HEK293 (cell line): ENCODE results near the gene TAS2R1.

Experiments
- CTCF ChIA-PET: fragments of 350-600 bp; formaldehyde crosslinking; extraction: SDS; loops from one replicate; lab custom pipeline; 2021; ENCODE audit warnings: antibody characterized with exemption; lab: Yijun Ruan, JAX
- POLR2A ChIA-PET: fragments of 300-600 bp; formaldehyde crosslinking; extraction: SDS; loops from one replicate; lab custom pipeline; 2020; ENCODE audit warnings: antibody characterized with exemption, inconsistent platforms; lab: Yijun Ruan, JAX
- H3K27ac ChIP-seq: fragments of 200-500 bp; sonication (Bioruptor generic); 2 replicates; pipeline ENCODE4 v1.5.1; 2014; ENCODE audit warnings: low read depth, low read length, control low read depth, inconsistent platforms; ENCODE audit errors: extremely low read depth
- H3K36me3 ChIP-seq, 2 experiments: fragments of 200-500 bp in 1 of 2; sonication (Bioruptor generic) in 1 of 2; 1 replicate in 1 of 2; 2 replicates in 1 of 2; pipeline ENCODE4 v1.5.1; 2014 to 2017; ENCODE audit warnings: inconsistent platforms in 2 of 2, low read length in 2 of 2; ENCODE audit not compliant: control insufficient read depth in 2 of 2, insufficient read depth in 1 of 2
- H3K4me1 ChIP-seq: fragments of 200-500 bp; sonication (Bioruptor generic); 2 replicates; pipeline ENCODE4 v1.5.1; 2014; ENCODE audit warnings: mild to moderate bottlenecking, low read length, inconsistent platforms; ENCODE audit not compliant: control insufficient read depth, insufficient read depth
- H3K4me3 ChIP-seq: 2 replicates; pipeline ENCODE4 v1.5.1; 2011; ENCODE audit warnings: low read depth, mild to moderate bottlenecking, control low read depth, low read length, moderate library complexity
- H3K9me3 ChIP-seq: fragments of 200-500 bp; sonication (Bioruptor generic); 2 replicates; pipeline ENCODE4 v1.5.1; 2014; ENCODE audit warnings: low read depth, low read length, inconsistent platforms; ENCODE audit not compliant: control insufficient read depth, insufficient read depth
- ELK4 ChIP-seq: IDR thresholded peaks from 2 replicates; pipeline ENCODE4 v1.6.1; 2011; ENCODE audit warnings: mild to moderate bottlenecking, low read depth, low read length, borderline replicate concordance
- GLIS1 ChIP-seq: fragments of 450-650 bp; formaldehyde crosslinking; IDR thresholded peaks from 2 replicates; pipeline ENCODE4 v1.5.1; 2016; ENCODE audit warnings: missing biosample characterization, missing genetic modification characterization
- SP2 ChIP-seq: fragments of 450-650 bp; formaldehyde crosslinking; IDR thresholded peaks from 2 replicates; pipeline ENCODE4 v1.5.1; 2016; ENCODE audit warnings: missing biosample characterization, missing genetic modification characterization
- ZBTB11 ChIP-seq: fragments of 450-650 bp; formaldehyde crosslinking; conservative IDR thresholded peaks from 2 replicates; pipeline ENCODE4 v1.5.1; 2016; ENCODE audit warnings: low read depth, missing biosample characterization, missing genetic modification characterization
- ZFP69B ChIP-seq: fragments of 450-650 bp; formaldehyde crosslinking; IDR thresholded peaks from 2 replicates; pipeline ENCODE4 v1.5.1; 2016; ENCODE audit warnings: missing biosample characterization, missing genetic modification characterization
- ZNF148 ChIP-seq: fragments of 450-650 bp; formaldehyde crosslinking; IDR thresholded peaks from 2 replicates; pipeline ENCODE4 v1.5.0; 2017; ENCODE audit warnings: missing biosample characterization, missing genetic modification characterization, borderline replicate concordance
- ZNF174 ChIP-seq: fragments of 450-650 bp; formaldehyde crosslinking; IDR thresholded peaks from 2 replicates; pipeline ENCODE4 v1.5.0; 2017; ENCODE audit warnings: missing biosample characterization, mild to moderate bottlenecking, missing genetic modification characterization
- ZNF24 ChIP-seq: fragments of 450-650 bp; formaldehyde crosslinking; IDR thresholded peaks from 2 replicates; pipeline ENCODE4 v1.5.1; 2016; ENCODE audit warnings: missing biosample characterization, missing genetic modification characterization
- ZNF335 ChIP-seq: fragments of 450-650 bp; formaldehyde crosslinking; conservative IDR thresholded peaks from 2 replicates; pipeline ENCODE4 v1.5.1; 2016; ENCODE audit warnings: missing biosample characterization, missing genetic modification characterization
- ZNF423 ChIP-seq: fragments of 450-650 bp; formaldehyde crosslinking; IDR thresholded peaks from 2 replicates; pipeline ENCODE4 v1.5.1; 2016; ENCODE audit warnings: missing biosample characterization, missing genetic modification characterization
- ZNF501 ChIP-seq: fragments of 450-650 bp; formaldehyde crosslinking; IDR thresholded peaks from 2 replicates; pipeline ENCODE4 v1.5.1; 2016; ENCODE audit warnings: missing biosample characterization, missing genetic modification characterization
- ZNF529 ChIP-seq: fragments of 450-650 bp; formaldehyde crosslinking; IDR thresholded peaks from 2 replicates; pipeline ENCODE4 v1.5.1; 2017; ENCODE audit warnings: missing genetic modification characterization, missing biosample characterization; ENCODE audit not compliant: insufficient replicate concordance
- ZNF610 ChIP-seq: fragments of 450-650 bp; formaldehyde crosslinking; IDR thresholded peaks from 2 replicates; pipeline ENCODE4 v1.5.1; 2016; ENCODE audit warnings: missing biosample characterization, missing genetic modification characterization, borderline replicate concordance
- ZNF629 ChIP-seq: fragments of 450-650 bp; formaldehyde crosslinking; IDR thresholded peaks from 2 replicates; pipeline ENCODE4 v1.5.1; 2017; ENCODE audit warnings: missing biosample characterization, missing genetic modification characterization
- ZNF777 ChIP-seq: fragments of 450-650 bp; formaldehyde crosslinking; IDR thresholded peaks from 2 replicates; pipeline ENCODE4 v1.5.1; 2017; ENCODE audit warnings: missing biosample characterization, missing genetic modification characterization, borderline replicate concordance
- ZNF791 ChIP-seq: fragments of 450-650 bp; formaldehyde crosslinking; IDR thresholded peaks from 2 replicates; pipeline ENCODE4 v1.5.1; 2016; ENCODE audit warnings: missing biosample characterization, missing genetic modification characterization
- ZSCAN23 ChIP-seq: fragments of 450-650 bp; formaldehyde crosslinking; IDR thresholded peaks from 2 replicates; pipeline ENCODE4 v1.5.1; 2016; ENCODE audit warnings: missing biosample characterization, missing genetic modification characterization
- TF ChIP-seq, protein P1 (sequence below): fragments of 450-650 bp; formaldehyde crosslinking; IDR thresholded peaks from 2 replicates; pipeline ENCODE4 v1.5.1; 2016; ENCODE audit warnings: missing biosample characterization, missing genetic modification characterization

Gene TAS2R1

DNA sequence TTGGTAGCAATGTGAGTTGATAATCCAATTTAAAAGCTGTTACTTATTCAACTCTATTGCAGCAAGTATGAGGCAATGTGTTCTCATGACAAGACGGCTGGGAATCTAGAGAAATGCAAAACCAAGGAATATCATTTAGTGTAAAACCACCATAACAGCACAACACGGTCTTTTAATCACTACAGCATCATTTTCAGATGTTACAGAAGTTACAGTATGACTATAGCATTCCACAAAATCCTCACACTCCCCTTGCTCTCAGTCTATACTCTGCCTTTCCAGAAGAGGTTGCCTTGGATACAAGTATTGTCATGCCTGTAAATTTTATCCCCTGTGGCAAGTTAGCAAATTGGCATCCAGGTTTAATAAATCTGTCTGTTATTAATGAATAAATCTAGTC, 28.6 kb upstream of the TAS2R1 start (continued):
- TF ChIP-seq ZNF777 = no peak
- no peak for TF ChIP-seq ELK4

GRCh38 chr5:9657819-9658218, 27.7 kb upstream of the TAS2R1 start:
- TF ChIP-seq GLIS1 = no peak
- TF ChIP-seq ZNF791 (tag by site-specific recombination) = no peak
- TF ChIP-seq ZNF777 = no peak
- no peak for TF ChIP-seq ZSCAN23
- TF ChIP-seq SP2 = no peak
- no peak for TF ChIP-seq ZNF24
- no peak for TF ChIP-seq ZNF335 (tag by site-specific recombination)
- no peak for TF ChIP-seq ZNF148
- no peak for TF ChIP-seq ZNF610 (tag by site-specific recombination)
- TF ChIP-seq ZNF501 (tag by site-specific recombination) = no peak
- TF ChIP-seq ZNF529 (tag by site-specific recombination) = no peak
- TF ChIP-seq, protein P1, sequence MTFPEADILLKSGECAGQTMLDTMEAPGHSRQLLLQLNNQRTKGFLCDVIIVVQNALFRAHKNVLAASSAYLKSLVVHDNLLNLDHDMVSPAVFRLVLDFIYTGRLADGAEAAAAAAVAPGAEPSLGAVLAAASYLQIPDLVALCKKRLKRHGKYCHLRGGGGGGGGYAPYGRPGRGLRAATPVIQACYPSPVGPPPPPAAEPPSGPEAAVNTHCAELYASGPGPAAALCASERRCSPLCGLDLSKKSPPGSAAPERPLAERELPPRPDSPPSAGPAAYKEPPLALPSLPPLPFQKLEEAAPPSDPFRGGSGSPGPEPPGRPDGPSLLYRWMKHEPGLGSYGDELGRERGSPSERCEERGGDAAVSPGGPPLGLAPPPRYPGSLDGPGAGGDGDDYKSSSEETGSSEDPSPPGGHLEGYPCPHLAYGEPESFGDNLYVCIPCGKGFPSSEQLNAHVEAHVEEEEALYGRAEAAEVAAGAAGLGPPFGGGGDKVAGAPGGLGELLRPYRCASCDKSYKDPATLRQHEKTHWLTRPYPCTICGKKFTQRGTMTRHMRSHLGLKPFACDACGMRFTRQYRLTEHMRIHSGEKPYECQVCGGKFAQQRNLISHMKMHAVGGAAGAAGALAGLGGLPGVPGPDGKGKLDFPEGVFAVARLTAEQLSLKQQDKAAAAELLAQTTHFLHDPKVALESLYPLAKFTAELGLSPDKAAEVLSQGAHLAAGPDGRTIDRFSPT (tag by site-specific recombination) = no peak
- no peak for TF ChIP-seq ZNF423 (tag by site-specific recombination)
- TF ChIP-seq ZFP69B = no peak
- no peak for TF ChIP-seq ZBTB11 (tag by site-specific recombination)
- TF ChIP-seq ZNF629 (tag by site-specific recombination) = no peak
- TF ChIP-seq ZNF174 = no peak
- no peaks in the 10 kb centered on the region for H3K9me3 ChIP-seq
- H3K27ac ChIP-seq = no peak overlapping the region
- ChIA-PET POLR2A (no interaction called here), CTCF (no interaction called here)
- no peak overlapping the region for H3K4me3 ChIP-seq
- no peaks in the 10 kb centered on the region for H3K36me3 ChIP-seq
- H3K4me1 ChIP-seq = no peaks in the 10 kb centered on the region
